ENCODE results near the gene PCDH9.

GRCh38 chr13:66489586-66489985, 740.5 kb downstream of the PCDH9 start:
- TF ChIP-seq TAF1 (IDR thresholded peaks at IDR 0.05; ENCODE audit: borderline replicate concordance, low read depth, low read length) (no peak), POLR2A (IDR thresholded peaks at IDR 0.05; ENCODE audit: low read depth, low read length) (no peak), POLR2AphosphoS5 (IDR thresholded peaks at IDR 0.05; ENCODE audit: low read depth, low read length) (no peak)
